Lower leg skin (tissue), 3 donors: Measurements from ENCODE around the gene CCDC88C.

Experiments used
- POLR2A ChIP-seq, 2 donors: fragments of 450-650 bp; IDR thresholded peaks; one replicate each; pipeline ENCODE4 v1.6.1; 2016 to 2017; ENCODE audit warnings: antibody characterized with exemption in 2 of 2, mild to moderate bottlenecking in 1 of 2, moderate library complexity in 1 of 2
- TF ChIP-seq, protein P1 (sequence below), 3 donors: fragments of 450-650 bp; IDR thresholded peaks; one replicate each; pipeline ENCODE4 v1.5.1; 2016; ENCODE audit warnings: antibody characterized with exemption in 3 of 3, mild to moderate bottlenecking in 3 of 3, moderate library complexity in 2 of 3

DNA sequence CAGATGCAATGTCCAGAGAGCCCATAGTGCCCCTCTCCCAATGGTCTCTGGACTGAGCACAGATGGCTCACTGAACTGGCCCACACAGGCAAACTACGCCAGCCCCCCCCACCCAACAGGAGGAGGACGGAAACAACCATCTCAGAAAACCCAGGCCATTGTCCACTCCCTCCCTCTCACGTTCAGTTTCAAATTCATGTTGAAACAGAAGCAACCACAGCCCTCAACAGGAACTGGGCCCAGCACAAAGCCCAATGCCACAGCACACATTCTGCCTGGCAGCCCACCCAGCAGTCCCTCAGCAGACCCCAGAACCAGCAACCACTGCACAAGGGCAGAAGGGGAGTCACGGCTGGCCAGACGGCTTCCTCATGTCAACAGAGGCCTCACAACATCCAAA lies 10.6 kb downstream of the CCDC88C start:
- TF ChIP-seq, protein P1, sequence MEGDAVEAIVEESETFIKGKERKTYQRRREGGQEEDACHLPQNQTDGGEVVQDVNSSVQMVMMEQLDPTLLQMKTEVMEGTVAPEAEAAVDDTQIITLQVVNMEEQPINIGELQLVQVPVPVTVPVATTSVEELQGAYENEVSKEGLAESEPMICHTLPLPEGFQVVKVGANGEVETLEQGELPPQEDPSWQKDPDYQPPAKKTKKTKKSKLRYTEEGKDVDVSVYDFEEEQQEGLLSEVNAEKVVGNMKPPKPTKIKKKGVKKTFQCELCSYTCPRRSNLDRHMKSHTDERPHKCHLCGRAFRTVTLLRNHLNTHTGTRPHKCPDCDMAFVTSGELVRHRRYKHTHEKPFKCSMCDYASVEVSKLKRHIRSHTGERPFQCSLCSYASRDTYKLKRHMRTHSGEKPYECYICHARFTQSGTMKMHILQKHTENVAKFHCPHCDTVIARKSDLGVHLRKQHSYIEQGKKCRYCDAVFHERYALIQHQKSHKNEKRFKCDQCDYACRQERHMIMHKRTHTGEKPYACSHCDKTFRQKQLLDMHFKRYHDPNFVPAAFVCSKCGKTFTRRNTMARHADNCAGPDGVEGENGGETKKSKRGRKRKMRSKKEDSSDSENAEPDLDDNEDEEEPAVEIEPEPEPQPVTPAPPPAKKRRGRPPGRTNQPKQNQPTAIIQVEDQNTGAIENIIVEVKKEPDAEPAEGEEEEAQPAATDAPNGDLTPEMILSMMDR (IDR thresholded peaks at IDR 0.05) = no peak
- TF ChIP-seq POLR2A (IDR thresholded peaks at IDR 0.05) = no peak
